T-helper 1 cell treated with Interleukin-12 subunit alpha and Interleukin-12 subunit beta and Interleukin-4 antibody, amounts not matched to agents 30 ng/mL and 1 ng/mL, for 36 hours (primary cell): Measurements from ENCODE around the gene FHIT. TPM values are rescaled to one million over a fixed set of nuclear protein-coding genes. Genes with fewer than 3 reads are reported as not detected.

Experiments
- intact Hi-C: fragments of 100-400 bp; cut with micrococcal nuclease; formaldehyde crosslinking; loops from one replicate; pipeline ENCODE4 v1.15.1; 2024
- total RNA-seq: library from RNA; stranded (reverse); gene quantifications from 2 replicates; pipeline ENCODE4 v1.2.3, GENCODE V29; 2022

Gene FHIT
- total RNA-seq, 1 donor from 2014 or later: 40.4 TPM

DNA sequence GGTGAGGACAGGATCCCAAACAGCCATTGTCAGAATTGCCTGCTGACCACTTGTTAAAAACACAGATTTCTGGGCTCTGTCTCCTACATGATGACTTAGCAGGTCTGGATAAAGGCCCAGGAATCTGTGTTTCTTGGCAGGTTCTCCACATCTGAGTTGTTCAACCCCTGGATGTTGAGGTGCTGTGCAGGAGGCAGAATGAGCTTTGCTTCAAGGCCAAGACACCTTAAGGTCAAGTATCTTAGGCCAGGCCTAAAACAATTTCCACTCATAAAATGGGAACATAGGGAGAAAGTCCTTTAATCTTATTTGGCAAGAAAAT is 1522.7 kb downstream of the FHIT start:
- intact Hi-C loops: no loop called here

DNA sequence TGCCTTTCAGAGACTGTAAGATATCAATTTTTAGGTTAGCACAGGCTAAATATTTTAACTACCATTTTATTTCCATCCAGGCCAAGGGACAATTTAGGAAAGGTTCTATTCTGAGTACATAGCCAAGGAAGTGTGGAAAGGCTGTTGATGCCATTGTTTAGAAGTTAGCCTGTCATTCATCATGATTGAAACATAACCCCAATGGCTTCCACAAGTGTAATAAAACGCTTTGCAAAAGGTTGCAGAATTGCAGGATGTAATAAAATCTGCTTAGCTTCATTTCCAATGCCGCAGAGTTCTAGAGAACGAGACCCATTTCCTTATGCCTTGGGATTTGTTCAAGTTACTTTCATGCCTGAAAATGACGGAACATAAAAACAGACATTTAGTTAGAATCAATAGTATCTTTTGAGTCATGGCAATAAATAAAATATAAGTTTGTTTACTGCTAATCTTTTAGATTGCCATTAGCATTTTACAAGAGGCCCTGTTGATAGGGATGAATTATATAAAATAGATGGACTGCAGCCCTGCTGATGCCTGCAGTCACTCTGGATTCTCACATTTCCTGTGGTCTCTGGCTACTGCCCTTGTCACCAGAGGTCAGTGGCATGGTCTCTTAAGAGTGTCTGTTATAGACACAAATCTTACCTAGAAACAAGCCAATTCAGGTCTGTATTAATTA is 1523.2 kb downstream of the FHIT start:
- intact Hi-C loops: no loop called here

DNA sequence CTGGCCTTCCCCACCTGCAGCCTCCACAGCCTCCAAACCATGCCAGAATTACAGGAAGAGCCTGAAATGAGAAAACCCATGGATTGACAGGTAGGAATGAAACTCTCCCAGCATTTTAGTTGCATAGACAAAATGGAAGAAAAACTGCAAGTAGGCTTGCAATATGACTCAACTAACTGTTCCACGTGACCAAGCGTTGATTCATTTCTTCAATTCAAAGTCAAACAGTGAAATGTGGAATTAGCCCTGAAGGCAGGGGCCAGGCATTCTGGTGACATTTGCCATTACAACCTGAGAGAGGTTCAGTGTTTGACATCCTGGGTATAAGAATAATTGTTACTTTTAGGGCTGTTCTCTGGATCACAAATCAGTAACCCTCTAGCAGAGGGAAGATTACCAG is 1525.0 kb downstream of the FHIT start:
- intact Hi-C loops: no loop called here

DNA sequence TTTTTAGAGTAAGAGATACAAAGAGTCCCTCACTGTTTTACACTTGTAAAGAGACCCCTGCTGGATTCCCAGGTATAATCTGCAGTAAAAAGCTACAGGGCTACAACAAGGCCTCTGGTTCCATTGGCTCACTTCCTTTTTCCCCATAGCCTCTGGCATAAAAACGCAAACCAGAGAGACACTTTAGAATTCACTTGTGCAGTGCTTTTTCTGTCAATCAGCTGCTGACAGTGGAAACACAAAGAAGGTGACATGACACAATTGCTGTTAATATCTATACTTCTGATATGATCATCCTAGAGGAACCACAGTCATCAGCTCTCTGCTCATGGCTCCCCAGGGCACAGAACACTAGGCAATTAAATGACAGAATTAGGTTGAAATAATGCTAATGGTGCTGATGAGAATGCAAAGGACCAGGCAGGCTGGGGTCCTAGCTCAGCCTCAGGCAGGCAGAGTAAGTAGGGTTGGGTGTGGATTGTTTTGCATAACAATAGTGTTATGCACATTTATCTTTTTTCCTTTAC is 1533.5 kb downstream of the FHIT start:
- intact Hi-C loops: loop anchor here (10.0 kb wide), 1 partner anchor 503 kb away; no protein-coding TSS in a partner anchor

DNA sequence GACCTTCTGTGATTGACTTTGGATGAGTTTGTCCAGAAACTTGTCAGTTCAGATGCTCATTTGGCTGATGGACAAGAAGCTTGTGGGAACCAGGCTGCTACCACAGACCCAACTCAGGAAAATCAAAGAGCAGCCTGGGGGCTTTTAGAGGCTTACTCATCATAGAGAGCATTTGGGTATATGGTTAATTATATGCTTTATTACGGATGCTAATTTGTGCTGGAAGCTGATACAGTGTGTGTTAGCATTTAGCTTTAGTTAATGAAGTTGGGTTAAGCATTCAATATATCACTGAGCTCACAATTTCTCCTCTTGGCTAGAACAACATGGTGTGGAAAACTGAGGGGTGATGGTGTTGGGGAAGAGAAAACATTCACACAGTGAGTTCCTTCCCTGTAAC is 1537.2 kb downstream of the FHIT start:
- intact Hi-C loops: loop anchor here (10.0 kb wide), 1 partner anchor 499 kb away; no protein-coding TSS in a partner anchor

DNA sequence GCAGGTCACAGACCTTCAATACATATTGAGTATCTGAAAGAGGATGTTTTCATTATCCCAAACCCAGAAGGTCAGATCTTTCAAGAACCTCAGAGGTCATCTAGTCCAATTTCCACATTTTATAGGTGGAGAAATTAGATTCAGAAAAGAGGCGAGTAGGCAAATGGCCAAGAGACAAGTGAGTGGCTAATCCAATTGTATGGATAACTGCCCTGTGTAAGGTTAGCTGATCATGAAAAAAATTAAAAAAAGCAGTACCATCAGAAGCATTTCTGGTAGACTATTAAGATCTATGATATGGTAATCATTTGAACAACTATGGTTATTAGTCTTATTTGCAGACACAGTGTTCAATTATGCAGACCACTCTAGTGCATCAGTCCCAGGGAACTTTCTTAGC is 1540.7 kb downstream of the FHIT start:
- intact Hi-C loops: loop anchor here (10.0 kb wide), 1 partner anchor 496 kb away; no protein-coding TSS in a partner anchor

DNA sequence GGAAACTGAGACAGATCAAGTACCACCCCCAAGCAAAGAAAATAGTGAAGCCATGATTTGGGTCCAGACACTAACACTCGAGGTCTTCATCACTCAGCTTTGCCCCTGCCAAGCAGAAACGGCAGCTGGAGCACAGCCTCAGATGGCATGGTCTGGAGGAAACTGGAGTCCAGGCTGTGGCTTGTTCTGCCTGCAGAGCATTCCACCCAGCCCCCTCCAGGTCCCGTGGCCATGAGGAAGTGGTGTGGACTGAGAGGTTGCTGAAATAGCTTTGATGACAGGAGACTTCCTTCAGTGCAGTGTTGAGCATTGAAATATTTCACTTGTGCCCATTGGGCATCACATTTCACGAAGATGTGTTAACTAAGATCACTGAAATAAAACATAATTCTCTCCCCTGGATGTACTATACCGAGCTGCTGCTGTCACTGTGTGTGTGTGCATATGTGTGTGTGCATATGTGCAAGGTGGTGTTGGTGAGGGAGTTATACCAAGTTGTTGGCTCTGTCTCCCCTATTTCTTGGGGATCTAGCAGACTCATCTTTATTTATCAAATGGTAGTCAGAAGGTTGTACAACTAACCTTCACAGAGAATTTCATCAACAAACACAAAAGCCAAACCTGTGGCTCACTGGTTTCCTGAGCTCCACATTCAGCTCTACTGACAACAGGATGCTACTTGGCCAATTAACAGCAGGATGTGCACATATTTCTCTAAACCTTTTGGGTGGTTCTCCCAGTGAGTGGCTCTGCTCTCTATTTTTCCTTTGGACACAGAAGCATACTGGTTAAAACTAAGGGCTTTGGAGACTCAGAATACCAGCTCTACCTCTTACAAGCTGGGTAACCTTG is 1541.3 kb downstream of the FHIT start:
- intact Hi-C loops: loop anchor here (10.0 kb wide), 1 partner anchor 495 kb away; no protein-coding TSS in a partner anchor

DNA sequence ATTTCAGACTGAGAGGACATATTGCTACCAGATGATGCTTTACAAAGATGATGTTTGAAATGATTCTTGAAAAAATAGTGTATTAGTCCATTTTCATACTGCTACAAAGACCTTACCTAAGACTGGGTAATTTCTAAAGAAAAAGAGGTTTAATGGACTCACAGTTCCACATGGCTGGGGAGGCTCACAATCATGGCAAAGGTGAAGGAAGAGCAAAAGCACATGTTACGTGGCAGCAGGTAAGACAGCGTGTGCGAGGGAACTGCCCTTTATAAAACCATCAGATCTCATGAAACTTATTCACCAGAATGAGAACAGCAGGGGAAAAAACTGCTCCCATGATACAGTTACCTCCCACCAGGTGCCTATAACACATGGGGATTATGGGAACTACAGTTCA is 1543.0 kb downstream of the FHIT start:
- intact Hi-C loops: no loop called here

DNA sequence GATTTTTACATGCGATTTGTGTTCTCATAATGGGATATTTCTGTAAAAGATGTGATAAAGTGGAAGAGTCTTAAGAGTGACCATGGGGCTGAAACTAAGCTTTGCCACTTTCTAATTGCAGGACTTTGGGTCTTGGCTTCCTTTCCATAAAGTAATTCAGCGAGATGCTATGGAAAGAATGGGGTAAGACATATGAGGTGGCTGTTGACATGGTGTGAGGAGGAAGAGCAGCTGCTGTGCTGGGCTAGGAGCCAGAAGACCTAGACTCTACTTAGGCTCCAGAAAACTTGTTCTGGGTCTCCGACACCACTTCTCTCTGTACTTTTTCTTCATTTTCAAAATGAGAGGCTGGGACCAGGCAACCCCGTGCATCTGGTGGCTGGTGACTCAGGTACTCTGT is 1547.0 kb downstream of the FHIT start:
- intact Hi-C loops: no loop called here

DNA sequence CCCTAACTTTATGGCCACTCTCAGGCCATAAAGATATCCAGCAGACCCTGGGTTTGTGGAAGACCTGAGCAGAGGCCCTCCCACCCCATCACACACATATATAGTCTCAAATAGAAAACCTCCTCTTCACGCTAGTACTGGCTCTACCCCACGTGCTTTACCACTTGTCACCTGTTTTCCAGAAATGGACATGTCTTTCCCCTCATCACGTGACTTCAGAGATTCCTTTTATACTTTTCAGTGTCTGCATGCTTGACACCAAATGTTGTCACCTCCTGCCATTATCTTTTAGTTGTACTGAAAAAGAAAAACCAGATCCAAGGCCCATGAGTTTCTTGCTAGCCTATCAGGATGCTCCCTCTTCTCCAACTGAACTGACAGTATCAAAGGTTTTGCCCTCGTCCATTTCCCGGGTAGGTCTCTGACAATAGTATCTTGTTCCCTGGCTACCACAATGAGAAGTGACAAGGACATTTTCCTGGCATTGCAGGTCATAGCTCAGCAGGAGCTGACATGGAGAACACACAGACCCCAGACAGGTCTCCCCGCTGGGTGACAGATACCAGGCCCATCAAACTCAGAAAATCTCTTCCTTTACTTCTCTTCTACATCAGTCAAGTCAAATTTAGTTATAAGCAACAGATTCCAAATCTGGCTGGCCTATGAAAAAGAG is 1551.5 kb downstream of the FHIT start:
- intact Hi-C loops: no loop called here
